ENCODE data around the gene ZNF106.

DNA sequence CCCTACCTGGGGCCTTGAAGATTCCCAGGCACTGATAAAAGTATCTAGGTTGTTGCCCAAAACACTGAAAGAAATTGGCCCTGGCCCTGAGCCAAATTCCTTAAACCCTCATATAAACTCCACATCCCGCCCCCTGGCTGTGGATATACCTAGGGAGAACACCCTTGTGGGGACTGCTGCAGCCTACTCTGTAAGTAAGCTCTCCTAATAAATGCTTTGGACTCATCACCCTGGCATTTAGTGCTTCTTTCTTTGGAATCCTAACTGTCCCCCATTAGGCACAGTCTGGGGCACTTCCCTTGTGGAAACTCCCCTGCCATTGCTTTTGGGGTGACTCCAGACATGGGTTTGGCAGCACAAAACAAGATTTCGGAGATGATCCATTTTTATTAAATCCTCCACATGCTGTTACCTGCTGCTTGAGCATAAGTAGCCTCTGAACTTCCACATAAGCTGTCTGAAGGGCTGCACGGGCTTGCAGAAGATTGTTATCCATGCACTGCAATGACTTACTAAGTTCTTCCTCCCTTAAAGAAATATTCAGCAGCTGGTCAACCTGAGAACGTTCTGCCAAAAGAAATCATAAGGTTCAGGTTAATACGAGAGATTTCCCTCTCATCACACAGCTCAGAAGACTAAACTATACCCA lies 46.4 kb downstream of the ZNF106 start:
- TF ChIP-seq CTCF (IDR thresholded peaks at IDR 0.05) (no peak), POLR2A (IDR thresholded peaks at IDR 0.05) (no peak)

Measured in right lobe of liver (tissue), 4 donors.